ENCODE results near the gene HOXA5. TPM values are rescaled to one million over a fixed set of nuclear protein-coding genes. Genes with fewer than 3 reads are reported as not detected.

The HOXA5 gene
- total and polyA plus RNA-seq, 10 of the 15 experiments (the other 5 are each of a cell fraction or from before 2014, with no cell fraction given) = 0.05 to 0.13 TPM; not detected in 8

- ChIA-PET POLR2A (no interaction called here), CTCF (interaction anchor here (0.8 to 3.1 kb wide), 4 partner anchors 302 to 474 kb away, joined by 3 to 21 read pairs (median 3); no protein-coding TSS in a partner anchor), SMC1A (ENCODE audit: uncharacterized antibody, unreplicated experiment) (interaction anchor here (0.6 to 1.0 kb wide), 2 partner anchors 301 to 646 kb away, joined by 3 read pairs; no protein-coding TSS in a partner anchor), RAD21 (ENCODE audit: unreplicated experiment) (no interaction called here)
- BruUV-seq (replicated peaks) = no TSS peak
- no peak for ATAC-seq
- intact Hi-C loops (cut with micrococcal nuclease; ENCODE audit: unreplicated experiment) = no loop called here
- H3K4me3 ChIP-seq = no peak overlapping the region
- no peak overlapping the region for H3K4me2 ChIP-seq (ENCODE audit: control insufficient read depth, insufficient read depth)
- no peak overlapping the region for H3K9ac ChIP-seq (ENCODE audit: control insufficient read depth, insufficient read depth, low read length)
- peaks cover 23 to 53% of the 10 kb centered on the region in 2 experiments for H3K27me3 ChIP-seq (replicated peaks in 1 of 2; ENCODE audit: control insufficient read depth in 2 of 2, insufficient read depth in 2 of 2, low read length in 1 of 2)
- no peak overlapping the region for H3K27ac ChIP-seq (ENCODE audit: control insufficient read depth, insufficient read depth)
- H4K20me1 ChIP-seq (ENCODE audit: control insufficient read depth, insufficient read depth) = no peaks in the 10 kb centered on the region
- in situ Hi-C loops (cut with MboI) = loop anchor here (5.0 to 25.0 kb wide), 3 partner anchors 790 to 1295 kb away; no protein-coding TSS in a partner anchor
- FAIRE-seq = no peak
- DNase-seq (ENCODE audit: low read depth, low spot score) = no peak
- no peaks in the 10 kb centered on the region for H3K36me3 ChIP-seq (ENCODE audit: control insufficient read depth in 2 of 2, insufficient read depth in 2 of 2, low read length in 1 of 2)
- H3K4me1 ChIP-seq (ENCODE audit: control insufficient read depth, insufficient read depth, low read length) = no peaks in the 10 kb centered on the region
- 24% methylated on average over 24 of the region's 30 CpGs for WGBS (ENCODE audit: insufficient coverage, insufficient replicate concordance, low lambda C conversion rate, missing lambda C conversion rate)
- H3K9me3 ChIP-seq (replicated peaks; ENCODE audit: control insufficient read depth, insufficient read depth, low read length) = no peaks in the 10 kb centered on the region; the same call in 2 of the 3 replicates
- H3K79me2 ChIP-seq (ENCODE audit: control insufficient read depth, insufficient read depth, low read length) = no peaks in the 10 kb centered on the region
- H2AFZ ChIP-seq (ENCODE audit: control insufficient read depth, low read depth, low read length) = no peak overlapping the region
- no peak for TF ChIP-seq RB1 (IDR thresholded peaks at IDR 0.05; ENCODE audit: borderline replicate concordance)
- TF ChIP-seq KLF5 (IDR thresholded peaks at IDR 0.05; ENCODE audit: partially characterized antibody) = no peak
- TF ChIP-seq PKNOX1 (IDR thresholded peaks at IDR 0.05) = no peak
- TF ChIP-seq ZNF207 (IDR thresholded peaks at IDR 0.05; ENCODE audit: borderline replicate concordance) = no peak
- TF ChIP-seq SIN3A (IDR thresholded peaks at IDR 0.05; ENCODE audit: low read depth, low read length) = no peak
- no peak for TF ChIP-seq STAT3 (IDR thresholded peaks at IDR 0.05; ENCODE audit: low read depth, low read length)
- TF ChIP-seq SREBF2 (IDR thresholded peaks at IDR 0.05; ENCODE audit: low read length) = no peak
- TF ChIP-seq MEF2B (IDR thresholded peaks at IDR 0.05; ENCODE audit: partially characterized antibody, poor library complexity, severe bottlenecking) = no peak
- no peak for TF ChIP-seq EP300 (IDR thresholded peaks at IDR 0.05; ENCODE audit: borderline replicate concordance in 1 of 2, control insufficient read depth in 1 of 2, low read depth in 2 of 2, low read length in 2 of 2)
- no peak for TF ChIP-seq E2F8 (IDR thresholded peaks at IDR 0.05; ENCODE audit: low read depth, partially characterized antibody)
- TF ChIP-seq CUX1 (IDR thresholded peaks at IDR 0.05; ENCODE audit: insufficient replicate concordance, low read depth, low read length) = no peak
- no peak for TF ChIP-seq JUND (IDR thresholded peaks at IDR 0.05; ENCODE audit: low read depth, low read length)
Measured at GRCh38 chr7:27156916-27157701, 13.6 kb upstream of the HOXA5 start.
